ENCODE data around the gene ANP32E. TPM values are rescaled to one million over a fixed set of nuclear protein-coding genes. Genes with fewer than 3 reads are reported as not detected.

The ANP32E gene
- total and polyA plus RNA-seq, 2 of the 13 experiments (the other 11 are each of a cell fraction or from before 2014, with no cell fraction given) = 10.3 to 53.0 TPM

DNA sequence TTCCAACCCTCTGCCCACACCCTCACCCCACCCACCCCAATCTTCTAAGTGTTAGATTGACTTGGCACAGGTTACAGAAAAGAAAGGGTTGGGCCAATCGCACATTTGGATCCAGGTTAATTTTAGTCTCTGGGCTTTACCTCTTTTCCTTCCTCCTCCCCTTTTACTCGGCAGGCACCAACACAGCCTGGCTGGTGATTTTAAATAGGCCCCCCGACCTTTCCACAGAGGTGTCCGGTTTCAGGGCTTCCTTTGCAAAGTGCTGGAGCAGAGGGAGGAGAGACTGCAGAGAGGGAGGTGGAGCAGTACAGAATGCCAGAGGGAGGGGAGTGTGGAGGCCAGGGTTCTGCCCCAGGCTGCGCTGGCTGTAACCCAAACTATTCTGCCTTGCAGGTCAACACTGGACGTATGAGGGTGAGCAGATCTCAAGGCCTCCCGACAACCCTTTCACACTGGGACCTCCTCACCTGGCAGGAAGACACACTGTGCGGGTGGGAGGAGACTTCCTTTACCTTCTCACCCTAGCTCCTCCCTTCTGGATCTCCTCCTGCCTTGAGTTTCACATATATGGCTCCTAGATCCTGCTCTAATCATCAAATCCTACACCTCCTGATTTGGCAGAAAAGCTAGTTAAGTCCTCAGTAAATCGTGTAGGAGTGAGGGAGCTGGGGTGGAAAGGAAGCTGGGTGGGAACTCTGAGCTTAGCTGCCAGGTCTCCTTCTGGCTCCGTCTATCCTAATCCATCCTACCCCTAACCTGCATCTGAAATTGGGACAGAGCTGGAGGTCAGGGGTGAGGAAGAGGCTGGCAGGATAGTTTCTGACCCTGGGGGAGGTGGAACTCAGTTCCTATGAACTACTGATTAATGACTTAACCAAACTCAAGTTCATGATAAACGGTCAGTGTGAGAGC is 24.1 kb upstream of the ANP32E start (continued):
- TF ChIP-seq, protein P1, sequence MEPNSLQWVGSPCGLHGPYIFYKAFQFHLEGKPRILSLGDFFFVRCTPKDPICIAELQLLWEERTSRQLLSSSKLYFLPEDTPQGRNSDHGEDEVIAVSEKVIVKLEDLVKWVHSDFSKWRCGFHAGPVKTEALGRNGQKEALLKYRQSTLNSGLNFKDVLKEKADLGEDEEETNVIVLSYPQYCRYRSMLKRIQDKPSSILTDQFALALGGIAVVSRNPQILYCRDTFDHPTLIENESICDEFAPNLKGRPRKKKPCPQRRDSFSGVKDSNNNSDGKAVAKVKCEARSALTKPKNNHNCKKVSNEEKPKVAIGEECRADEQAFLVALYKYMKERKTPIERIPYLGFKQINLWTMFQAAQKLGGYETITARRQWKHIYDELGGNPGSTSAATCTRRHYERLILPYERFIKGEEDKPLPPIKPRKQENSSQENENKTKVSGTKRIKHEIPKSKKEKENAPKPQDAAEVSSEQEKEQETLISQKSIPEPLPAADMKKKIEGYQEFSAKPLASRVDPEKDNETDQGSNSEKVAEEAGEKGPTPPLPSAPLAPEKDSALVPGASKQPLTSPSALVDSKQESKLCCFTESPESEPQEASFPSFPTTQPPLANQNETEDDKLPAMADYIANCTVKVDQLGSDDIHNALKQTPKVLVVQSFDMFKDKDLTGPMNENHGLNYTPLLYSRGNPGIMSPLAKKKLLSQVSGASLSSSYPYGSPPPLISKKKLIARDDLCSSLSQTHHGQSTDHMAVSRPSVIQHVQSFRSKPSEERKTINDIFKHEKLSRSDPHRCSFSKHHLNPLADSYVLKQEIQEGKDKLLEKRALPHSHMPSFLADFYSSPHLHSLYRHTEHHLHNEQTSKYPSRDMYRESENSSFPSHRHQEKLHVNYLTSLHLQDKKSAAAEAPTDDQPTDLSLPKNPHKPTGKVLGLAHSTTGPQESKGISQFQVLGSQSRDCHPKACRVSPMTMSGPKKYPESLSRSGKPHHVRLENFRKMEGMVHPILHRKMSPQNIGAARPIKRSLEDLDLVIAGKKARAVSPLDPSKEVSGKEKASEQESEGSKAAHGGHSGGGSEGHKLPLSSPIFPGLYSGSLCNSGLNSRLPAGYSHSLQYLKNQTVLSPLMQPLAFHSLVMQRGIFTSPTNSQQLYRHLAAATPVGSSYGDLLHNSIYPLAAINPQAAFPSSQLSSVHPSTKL (CRISPR knock-in tag; IDR thresholded peaks at IDR 0.05) = 0 out of 2 replicates have a peak, but pooled peaks have one; percentile 33
- TF ChIP-seq ONECUT2 (CRISPR knock-in tag; IDR thresholded peaks at IDR 0.05) (no peak), SIX4 (CRISPR knock-in tag; IDR thresholded peaks at IDR 0.05) (peak; percentile 97), HNF4A (CRISPR knock-in tag; IDR thresholded peaks at IDR 0.05) (0 out of 2 replicates have a peak, but pooled peaks have one; percentile 13), ZFX (CRISPR knock-in tag; IDR thresholded peaks at IDR 0.05; ENCODE audit: low read depth) (peak; percentile 21; the same call in 1 of the 2 replicates), THAP11 (CRISPR knock-in tag; IDR thresholded peaks at IDR 0.05) (0 out of 2 replicates have a peak, but pooled peaks have one; percentile 31), FOXA3 (CRISPR knock-in tag; IDR thresholded peaks at IDR 0.05) (0 out of 2 replicates have a peak, but pooled peaks have one; percentile 24), ZNF549 (CRISPR knock-in tag; IDR thresholded peaks at IDR 0.05) (no peak), KDM5B (CRISPR knock-in tag; IDR thresholded peaks at IDR 0.05; ENCODE audit: borderline replicate concordance) (peak; percentile 52; the same call in 1 of the 2 replicates), ZMYM4 (CRISPR knock-in tag; IDR thresholded peaks at IDR 0.05) (peak; percentile 32; the same call in 1 of the 2 replicates), MYC (CRISPR knock-in tag; IDR thresholded peaks at IDR 0.05; ENCODE audit: borderline replicate concordance) (no peak)
- TF ChIP-seq, protein P2, sequence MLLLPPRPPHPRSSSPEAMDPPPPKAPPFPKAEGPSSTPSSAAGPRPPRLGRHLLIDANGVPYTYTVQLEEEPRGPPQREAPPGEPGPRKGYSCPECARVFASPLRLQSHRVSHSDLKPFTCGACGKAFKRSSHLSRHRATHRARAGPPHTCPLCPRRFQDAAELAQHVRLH (CRISPR knock-in tag; IDR thresholded peaks at IDR 0.05; ENCODE audit: borderline replicate concordance, low read depth) = peak; percentile 16; the same call in 1 of the 2 replicates
- TF ChIP-seq, protein P3, sequence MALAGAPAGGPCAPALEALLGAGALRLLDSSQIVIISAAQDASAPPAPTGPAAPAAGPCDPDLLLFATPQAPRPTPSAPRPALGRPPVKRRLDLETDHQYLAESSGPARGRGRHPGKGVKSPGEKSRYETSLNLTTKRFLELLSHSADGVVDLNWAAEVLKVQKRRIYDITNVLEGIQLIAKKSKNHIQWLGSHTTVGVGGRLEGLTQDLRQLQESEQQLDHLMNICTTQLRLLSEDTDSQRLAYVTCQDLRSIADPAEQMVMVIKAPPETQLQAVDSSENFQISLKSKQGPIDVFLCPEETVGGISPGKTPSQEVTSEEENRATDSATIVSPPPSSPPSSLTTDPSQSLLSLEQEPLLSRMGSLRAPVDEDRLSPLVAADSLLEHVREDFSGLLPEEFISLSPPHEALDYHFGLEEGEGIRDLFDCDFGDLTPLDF (CRISPR knock-in tag; IDR thresholded peaks at IDR 0.05) = no peak
- TF ChIP-seq, protein P4, sequence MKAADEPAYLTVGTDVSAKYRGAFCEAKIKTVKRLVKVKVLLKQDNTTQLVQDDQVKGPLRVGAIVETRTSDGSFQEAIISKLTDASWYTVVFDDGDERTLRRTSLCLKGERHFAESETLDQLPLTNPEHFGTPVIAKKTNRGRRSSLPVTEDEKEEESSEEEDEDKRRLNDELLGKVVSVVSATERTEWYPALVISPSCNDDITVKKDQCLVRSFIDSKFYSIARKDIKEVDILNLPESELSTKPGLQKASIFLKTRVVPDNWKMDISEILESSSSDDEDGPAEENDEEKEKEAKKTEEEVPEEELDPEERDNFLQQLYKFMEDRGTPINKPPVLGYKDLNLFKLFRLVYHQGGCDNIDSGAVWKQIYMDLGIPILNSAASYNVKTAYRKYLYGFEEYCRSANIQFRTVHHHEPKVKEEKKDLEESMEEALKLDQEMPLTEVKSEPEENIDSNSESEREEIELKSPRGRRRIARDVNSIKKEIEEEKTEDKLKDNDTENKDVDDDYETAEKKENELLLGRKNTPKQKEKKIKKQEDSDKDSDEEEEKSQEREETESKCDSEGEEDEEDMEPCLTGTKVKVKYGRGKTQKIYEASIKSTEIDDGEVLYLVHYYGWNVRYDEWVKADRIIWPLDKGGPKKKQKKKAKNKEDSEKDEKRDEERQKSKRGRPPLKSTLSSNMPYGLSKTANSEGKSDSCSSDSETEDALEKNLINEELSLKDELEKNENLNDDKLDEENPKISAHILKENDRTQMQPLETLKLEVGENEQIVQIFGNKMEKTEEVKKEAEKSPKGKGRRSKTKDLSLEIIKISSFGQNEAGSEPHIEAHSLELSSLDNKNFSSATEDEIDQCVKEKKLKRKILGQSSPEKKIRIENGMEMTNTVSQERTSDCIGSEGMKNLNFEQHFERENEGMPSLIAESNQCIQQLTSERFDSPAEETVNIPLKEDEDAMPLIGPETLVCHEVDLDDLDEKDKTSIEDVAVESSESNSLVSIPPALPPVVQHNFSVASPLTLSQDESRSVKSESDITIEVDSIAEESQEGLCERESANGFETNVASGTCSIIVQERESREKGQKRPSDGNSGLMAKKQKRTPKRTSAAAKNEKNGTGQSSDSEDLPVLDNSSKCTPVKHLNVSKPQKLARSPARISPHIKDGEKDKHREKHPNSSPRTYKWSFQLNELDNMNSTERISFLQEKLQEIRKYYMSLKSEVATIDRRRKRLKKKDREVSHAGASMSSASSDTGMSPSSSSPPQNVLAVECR (CRISPR knock-in tag; IDR thresholded peaks at IDR 0.05; ENCODE audit: borderline replicate concordance) = peak; percentile 29; the same call in 1 of the 2 replicates
- TF ChIP-seq, protein P5, sequence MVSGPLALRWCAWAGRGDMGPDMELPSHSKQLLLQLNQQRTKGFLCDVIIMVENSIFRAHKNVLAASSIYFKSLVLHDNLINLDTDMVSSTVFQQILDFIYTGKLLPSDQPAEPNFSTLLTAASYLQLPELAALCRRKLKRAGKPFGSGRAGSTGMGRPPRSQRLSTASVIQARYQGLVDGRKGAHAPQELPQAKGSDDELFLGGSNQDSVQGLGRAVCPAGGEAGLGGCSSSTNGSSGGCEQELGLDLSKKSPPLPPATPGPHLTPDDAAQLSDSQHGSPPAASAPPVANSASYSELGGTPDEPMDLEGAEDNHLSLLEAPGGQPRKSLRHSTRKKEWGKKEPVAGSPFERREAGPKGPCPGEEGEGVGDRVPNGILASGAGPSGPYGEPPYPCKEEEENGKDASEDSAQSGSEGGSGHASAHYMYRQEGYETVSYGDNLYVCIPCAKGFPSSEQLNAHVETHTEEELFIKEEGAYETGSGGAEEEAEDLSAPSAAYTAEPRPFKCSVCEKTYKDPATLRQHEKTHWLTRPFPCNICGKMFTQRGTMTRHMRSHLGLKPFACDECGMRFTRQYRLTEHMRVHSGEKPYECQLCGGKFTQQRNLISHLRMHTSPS (CRISPR knock-in tag; IDR thresholded peaks at IDR 0.05; ENCODE audit: low read depth) = 0 out of 2 replicates have a peak, but pooled peaks have one; percentile 15
